Right kidney (tissue), 1 donor: Measurements from ENCODE around the gene DMD.

Experiments used
- DNase-seq: peaks from one replicate; pipeline ENCODE4 v3.0.0-alpha.2; 2016

DMD gene

DNA sequence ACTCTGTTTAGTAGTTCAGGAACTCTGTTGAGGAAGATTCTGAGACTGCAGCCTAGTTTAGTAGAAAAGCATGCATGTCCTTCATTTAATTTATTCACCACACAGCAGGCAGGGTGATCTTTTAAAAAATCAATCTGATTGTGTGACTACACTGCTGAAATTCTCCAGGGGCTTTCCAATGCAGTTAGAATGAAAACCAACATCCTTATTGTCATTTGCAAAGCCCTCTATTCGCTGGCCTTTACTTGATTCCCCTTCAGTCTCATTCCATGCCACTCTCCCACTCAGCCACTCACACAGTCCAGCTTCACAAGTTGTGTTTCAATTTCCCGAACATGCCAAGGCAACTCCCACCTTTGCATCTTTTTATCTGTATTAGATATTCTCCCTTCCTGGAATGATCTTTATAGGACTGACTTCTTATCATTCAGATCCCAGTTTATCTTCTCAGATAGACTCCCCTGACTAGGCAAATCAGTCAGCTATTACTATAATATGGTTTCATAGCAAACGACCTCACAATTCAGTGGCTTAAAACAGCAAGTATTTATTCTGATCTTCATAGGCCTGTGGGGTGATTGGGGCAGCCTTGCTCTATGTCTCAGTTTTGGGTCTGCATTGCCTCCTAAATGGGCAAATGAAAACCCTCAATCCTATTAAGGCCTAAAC lies 2118.2 kb downstream of the DMD start:
- DNase-seq: no peak

DNA sequence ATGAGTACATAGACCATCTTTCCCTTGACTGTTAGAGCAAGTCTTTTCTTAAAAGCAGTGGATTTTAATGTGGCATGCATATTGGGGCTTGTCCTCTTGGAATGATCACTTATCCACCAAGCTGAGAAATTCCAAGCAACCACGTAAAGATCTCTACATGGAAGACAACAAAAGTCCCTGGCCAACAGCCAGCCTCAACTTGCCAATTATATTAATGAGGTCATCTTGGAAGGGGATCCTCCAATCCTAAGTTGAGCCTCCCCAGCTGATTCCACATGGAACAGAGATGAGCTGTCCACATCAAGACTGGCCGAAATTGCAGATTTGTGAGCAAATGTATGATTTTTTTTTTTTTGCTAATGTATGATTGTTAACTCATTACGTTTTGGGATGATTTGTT lies 2118.9 kb downstream of the DMD start:
- DNase-seq: no peak

- DNase-seq: no peak
Measured at GRCh38 chrX:31091819-31092218, 2119.5 kb downstream of the DMD start.

DNA sequence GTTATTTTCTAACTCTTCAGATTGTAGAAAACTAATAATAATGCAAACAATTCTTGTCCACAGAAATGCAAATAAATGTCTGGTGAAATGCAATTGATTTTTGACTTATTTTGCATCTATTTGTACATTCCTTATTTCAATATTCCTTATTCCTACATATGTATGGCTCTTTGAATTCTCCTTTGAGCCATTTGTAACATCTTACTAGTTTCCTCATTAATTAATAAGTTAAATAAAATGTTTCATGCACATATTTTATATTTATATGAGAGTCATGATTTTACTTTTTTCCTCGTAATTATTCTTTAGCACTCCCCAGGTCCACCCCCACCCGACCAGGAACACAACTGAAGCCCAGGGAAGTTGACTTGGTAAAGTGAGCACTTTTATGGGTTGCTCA lies 2136.8 kb downstream of the DMD start:
- no peak for DNase-seq

DNA sequence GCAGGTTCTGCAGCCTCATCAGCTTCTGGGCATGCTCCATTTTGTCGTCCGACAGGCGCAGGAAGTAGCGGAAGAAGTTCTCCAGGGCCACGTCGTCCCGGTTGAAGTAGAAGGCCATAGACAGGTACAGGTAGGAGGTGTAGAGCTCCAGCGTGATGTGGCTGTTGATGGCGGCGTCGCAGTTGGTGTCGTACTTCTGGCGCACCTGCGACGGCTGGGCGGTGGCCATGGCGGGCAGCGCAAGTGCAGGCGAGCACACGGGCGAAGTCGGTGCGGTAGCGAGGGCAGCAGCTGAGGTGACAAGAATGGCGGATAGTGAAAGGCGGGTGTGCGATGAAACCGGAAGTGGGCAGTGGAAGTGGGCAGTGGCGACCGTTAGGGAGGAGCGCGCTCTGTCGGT lies 2139.6 kb downstream of the DMD start, which contains the start of gene FTHL17:
Gene FTHL17 (minus strand): TSS at position 317 of the 400 bp plus-strand sequence. CDS start 88 bp downstream, at position 229.
- DNase-seq: no peak

DNA sequence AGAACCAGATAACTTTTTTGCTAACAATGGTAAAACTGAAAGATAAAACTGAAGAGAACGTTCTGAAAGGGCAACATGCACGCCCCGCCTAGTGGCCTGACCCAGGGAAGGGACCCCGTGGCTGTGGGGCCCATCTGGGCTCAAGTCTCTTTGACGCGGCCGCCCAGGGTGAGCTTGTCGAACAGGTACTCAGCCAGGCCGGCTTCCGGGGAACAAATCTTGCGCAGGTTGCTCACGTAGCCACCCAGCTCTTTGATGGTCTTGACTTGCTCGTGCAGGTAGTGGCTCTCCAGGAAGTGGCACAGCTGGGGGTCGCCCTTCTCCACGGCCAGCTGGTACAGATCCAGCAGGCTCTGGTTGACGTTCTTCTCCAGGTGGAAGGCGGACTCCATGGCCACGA lies 2140.1 kb downstream of the DMD start:
- DNase-seq: no peak

- no peak for DNase-seq
Measured at GRCh38 chrX:31070057-31070468, 2141.3 kb downstream of the DMD start.
